WERI-Rb-1 (cell line): ENCODE measurements around the gene PRELID2.

Source experiments
- DNase-seq: peaks from one replicate; pipeline ENCODE4 v3.0.0-alpha.2; 2020
- H3K27ac ChIP-seq: fragments of 250-450 bp; sonication (Bioruptor Pico); 2 replicates; pipeline ENCODE4 v1.5.1; 2020; ENCODE audit warnings: mild to moderate bottlenecking, moderate library complexity
- H3K27me3 ChIP-seq: fragments of 250-450 bp; sonication (Bioruptor Pico); 2 replicates; pipeline ENCODE4 v1.5.1; 2021; ENCODE audit warnings: mild to moderate bottlenecking, low read depth, moderate library complexity; ENCODE audit not compliant: insufficient read depth, severe bottlenecking
- H3K36me3 ChIP-seq: fragments of 250-450 bp; sonication (Bioruptor Pico); 2 replicates; pipeline ENCODE4 v1.5.1; 2020; ENCODE audit warnings: mild to moderate bottlenecking, moderate library complexity
- H3K4me3 ChIP-seq: 2 replicates; pipeline ENCODE4 v1.5.1; 2011; ENCODE audit warnings: low read depth, mild to moderate bottlenecking, control low read depth, low read length
- H3K9me3 ChIP-seq: fragments of 250-450 bp; sonication (Bioruptor Pico); 2 replicates; pipeline ENCODE4 v1.5.1; 2021; ENCODE audit warnings: mild to moderate bottlenecking, moderate library complexity; ENCODE audit not compliant: severe bottlenecking
- TF ChIP-seq, protein P1 (sequence below): IDR thresholded peaks from 2 replicates; pipeline ENCODE4 v1.5.1; 2011; ENCODE audit warnings: low read depth, mild to moderate bottlenecking, control low read depth, inconsistent platforms, low read length

PRELID2 gene

DNA sequence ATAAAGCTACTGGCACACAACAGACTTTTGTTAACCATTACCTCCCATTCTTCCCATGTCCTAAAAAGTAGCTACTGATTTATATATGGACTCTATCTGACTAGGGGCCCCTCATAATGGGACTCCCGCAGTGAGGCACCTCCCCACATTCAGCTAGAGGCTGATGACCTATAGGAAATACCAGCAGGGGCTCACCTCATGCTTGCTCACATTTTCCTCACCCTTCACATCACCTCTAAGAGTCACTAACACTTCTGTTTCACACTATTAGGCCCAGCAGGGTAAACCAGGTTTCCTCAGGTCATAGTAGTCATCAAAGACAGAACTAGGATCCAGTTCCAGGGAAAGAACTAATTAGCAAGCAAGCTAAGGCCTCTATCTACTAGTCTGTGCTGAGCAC is 60.7 kb downstream of the PRELID2 start:
- no peaks in the 10 kb centered on the region for H3K27me3 ChIP-seq
- H3K36me3 ChIP-seq, result no peaks in the 10 kb centered on the region
- no peaks in the 10 kb centered on the region for H3K9me3 ChIP-seq
- no peak for DNase-seq
- H3K4me3 ChIP-seq, result no peak overlapping the region
- no peak overlapping the region for H3K27ac ChIP-seq
- TF ChIP-seq, protein P1, sequence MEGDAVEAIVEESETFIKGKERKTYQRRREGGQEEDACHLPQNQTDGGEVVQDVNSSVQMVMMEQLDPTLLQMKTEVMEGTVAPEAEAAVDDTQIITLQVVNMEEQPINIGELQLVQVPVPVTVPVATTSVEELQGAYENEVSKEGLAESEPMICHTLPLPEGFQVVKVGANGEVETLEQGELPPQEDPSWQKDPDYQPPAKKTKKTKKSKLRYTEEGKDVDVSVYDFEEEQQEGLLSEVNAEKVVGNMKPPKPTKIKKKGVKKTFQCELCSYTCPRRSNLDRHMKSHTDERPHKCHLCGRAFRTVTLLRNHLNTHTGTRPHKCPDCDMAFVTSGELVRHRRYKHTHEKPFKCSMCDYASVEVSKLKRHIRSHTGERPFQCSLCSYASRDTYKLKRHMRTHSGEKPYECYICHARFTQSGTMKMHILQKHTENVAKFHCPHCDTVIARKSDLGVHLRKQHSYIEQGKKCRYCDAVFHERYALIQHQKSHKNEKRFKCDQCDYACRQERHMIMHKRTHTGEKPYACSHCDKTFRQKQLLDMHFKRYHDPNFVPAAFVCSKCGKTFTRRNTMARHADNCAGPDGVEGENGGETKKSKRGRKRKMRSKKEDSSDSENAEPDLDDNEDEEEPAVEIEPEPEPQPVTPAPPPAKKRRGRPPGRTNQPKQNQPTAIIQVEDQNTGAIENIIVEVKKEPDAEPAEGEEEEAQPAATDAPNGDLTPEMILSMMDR, result no peak

DNA sequence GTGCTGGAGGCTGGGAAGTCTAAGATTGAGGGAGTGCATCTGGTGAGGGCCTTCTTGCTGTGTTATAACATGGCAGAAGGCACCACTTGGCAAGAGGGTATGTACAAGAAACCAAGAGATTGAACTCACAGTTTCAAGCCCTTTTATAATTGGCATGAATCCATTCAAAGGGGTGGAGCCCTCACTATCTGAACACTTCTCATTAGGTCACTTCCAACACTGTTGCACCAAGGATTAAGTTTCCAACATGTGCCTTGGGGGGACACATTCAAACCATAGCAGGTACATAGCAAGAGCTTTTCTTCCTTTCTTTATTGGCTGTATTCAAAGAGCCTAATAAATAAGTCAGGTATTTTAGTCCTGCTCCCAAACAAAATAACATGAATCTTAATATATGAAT is 62.7 kb downstream of the PRELID2 start:
- no peaks in the 10 kb centered on the region for H3K27me3 ChIP-seq

DNA sequence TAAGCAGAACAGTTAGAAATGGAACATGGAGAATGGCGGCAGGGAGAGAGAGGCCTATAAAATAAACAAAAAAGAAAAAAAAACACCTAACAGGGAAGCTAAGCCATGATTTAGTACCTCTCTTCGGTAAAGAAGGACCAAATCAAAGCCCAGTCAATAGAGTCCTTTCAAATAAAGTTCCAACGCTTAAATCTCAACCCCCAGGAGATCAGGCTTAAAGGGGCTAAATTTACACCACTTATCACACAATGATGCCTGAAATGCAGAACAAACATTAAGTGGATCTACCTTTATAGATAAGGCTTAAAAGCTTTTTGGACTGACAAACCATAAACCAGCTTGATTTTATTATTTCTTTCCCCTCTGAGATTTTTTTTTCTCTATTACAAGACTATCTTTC is 66.3 kb downstream of the PRELID2 start:
- Histone ChIP-seq H3K9me3 (peaks cover 5% of the 10 kb centered on the region), H3K36me3 (peaks cover 4% of the 10 kb centered on the region; the same call in 1 of the 2 replicates), H3K27ac (no peak overlapping the region), H3K27me3 (no peaks in the 10 kb centered on the region), H3K4me3 (no peak overlapping the region)
- DNase-seq, result no peak
- TF ChIP-seq, protein P1, result no peak

More for the DNA sequence above, 62.7 kb downstream of the PRELID2 start:
- Histone ChIP-seq H3K27ac (no peak overlapping the region), H3K36me3 (no peaks in the 10 kb centered on the region), H3K4me3 (no peak overlapping the region), H3K9me3 (peaks cover 3% of the 10 kb centered on the region)
- DNase-seq, result no peak
- TF ChIP-seq, protein P1, result no peak

- Histone ChIP-seq H3K36me3 (peaks cover 4% of the 10 kb centered on the region; the same call in 1 of the 2 replicates), H3K27me3 (no peaks in the 10 kb centered on the region), H3K9me3 (peaks cover 5% of the 10 kb centered on the region), H3K27ac (no peak overlapping the region), H3K4me3 (no peak overlapping the region)
- DNase-seq, result no peak
- TF ChIP-seq, protein P1, result no peak
Measured at GRCh38 chr5:145764325-145764724, 70.8 kb downstream of the PRELID2 start.

DNA sequence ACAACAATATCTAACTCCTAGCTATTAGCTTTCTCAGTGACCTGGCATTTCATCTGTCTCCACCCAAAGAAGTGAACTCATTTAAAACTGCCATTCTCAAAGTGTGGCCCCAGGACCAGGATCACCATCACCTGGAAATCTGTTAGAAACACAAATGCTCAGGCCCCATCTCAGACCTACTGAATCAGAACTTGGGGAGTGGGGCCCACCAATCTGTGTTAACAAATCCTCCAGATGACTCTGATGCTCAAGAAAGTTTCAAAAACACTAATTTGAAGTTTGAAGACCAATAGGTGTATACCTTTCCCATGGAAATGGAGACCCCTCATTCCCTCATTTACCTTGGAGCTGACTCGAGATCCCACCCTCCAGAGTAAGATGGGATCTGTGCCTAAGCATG is 72.3 kb downstream of the PRELID2 start:
- TF ChIP-seq, protein P1, result no peak
- Histone ChIP-seq H3K27me3 (no peaks in the 10 kb centered on the region), H3K9me3 (peaks cover 5% of the 10 kb centered on the region), H3K4me3 (no peak overlapping the region), H3K27ac (no peak overlapping the region), H3K36me3 (peaks cover 4% of the 10 kb centered on the region; the same call in 1 of the 2 replicates)
- DNase-seq, result no peak

- Histone ChIP-seq H3K36me3 (peaks cover 4% of the 10 kb centered on the region; the same call in 1 of the 2 replicates), H3K27ac (no peak overlapping the region), H3K27me3 (no peaks in the 10 kb centered on the region), H3K4me3 (no peak overlapping the region), H3K9me3 (no peaks in the 10 kb centered on the region)
- no peak for DNase-seq
- TF ChIP-seq, protein P1, result no peak
Measured at GRCh38 chr5:145761254-145761653, 73.9 kb downstream of the PRELID2 start.
